KMS-11 (cell line): ENCODE data around the gene MACROH2A1.

ENCODE experiments used
- H2AFZ ChIP-seq: fragments of 200-600 bp; sonication (generic); 2 replicates; pipeline ENCODE4 v1.6.1; 2016; ENCODE audit warnings: antibody characterized with exemption, mixed run types, low read depth
- H3K27ac ChIP-seq: fragments of 200-600 bp; sonication (generic); 2 replicates; pipeline ENCODE4 v1.6.1; 2016; ENCODE audit warnings: mild to moderate bottlenecking, mixed run types
- H3K27me3 ChIP-seq: fragments of 200-600 bp; sonication (generic); 2 replicates; pipeline ENCODE4 v1.6.1; 2017; ENCODE audit warnings: mild to moderate bottlenecking, low read depth, mixed run types, moderate library complexity; ENCODE audit not compliant: insufficient read depth
- H3K36me3 ChIP-seq: fragments of 200-600 bp; sonication (generic); 2 replicates; pipeline ENCODE4 v1.6.1; 2017; ENCODE audit warnings: mild to moderate bottlenecking, mixed run types; ENCODE audit not compliant: insufficient read depth
- H3K4me1 ChIP-seq: fragments of 200-600 bp; sonication (generic); 2 replicates; pipeline ENCODE4 v1.6.1; 2016; ENCODE audit warnings: mild to moderate bottlenecking, low read depth, mixed run types; ENCODE audit not compliant: poor library complexity, severe bottlenecking
- H3K4me2 ChIP-seq: fragments of 200-600 bp; sonication (generic); 2 replicates; pipeline ENCODE4 v1.7.0; 2016; ENCODE audit warnings: mild to moderate bottlenecking, mixed run types
- H3K4me3 ChIP-seq: fragments of 200-600 bp; sonication (generic); IDR thresholded peaks from 2 replicates; pipeline ENCODE4 v1.6.1; 2017; ENCODE audit warnings: low read depth, low read length, mixed read lengths; ENCODE audit not compliant: insufficient read depth
- H3K79me2 ChIP-seq: fragments of 200-600 bp; sonication (generic); 2 replicates; pipeline ENCODE4 v1.6.1; 2016; ENCODE audit warnings: low read depth, mixed run types; ENCODE audit not compliant: insufficient read depth
- H3K9ac ChIP-seq: fragments of 200-600 bp; sonication (generic); 2 replicates; pipeline ENCODE4 v1.6.1; 2016; ENCODE audit warnings: mild to moderate bottlenecking, mixed run types
- H4K20me1 ChIP-seq: fragments of 200-600 bp; sonication (generic); 2 replicates; pipeline ENCODE4 v1.6.1; 2016; ENCODE audit warnings: mild to moderate bottlenecking, mixed run types; ENCODE audit not compliant: insufficient read depth
- TF ChIP-seq, protein P1 (sequence below): fragments of 200-600 bp; sonication (generic); conservative IDR thresholded peaks from 2 replicates; pipeline ENCODE4 v1.6.1; 2017; ENCODE audit warnings: low read depth, mild to moderate bottlenecking, antibody characterized with exemption, low read length, moderate library complexity, mixed read lengths

Gene MACROH2A1

DNA sequence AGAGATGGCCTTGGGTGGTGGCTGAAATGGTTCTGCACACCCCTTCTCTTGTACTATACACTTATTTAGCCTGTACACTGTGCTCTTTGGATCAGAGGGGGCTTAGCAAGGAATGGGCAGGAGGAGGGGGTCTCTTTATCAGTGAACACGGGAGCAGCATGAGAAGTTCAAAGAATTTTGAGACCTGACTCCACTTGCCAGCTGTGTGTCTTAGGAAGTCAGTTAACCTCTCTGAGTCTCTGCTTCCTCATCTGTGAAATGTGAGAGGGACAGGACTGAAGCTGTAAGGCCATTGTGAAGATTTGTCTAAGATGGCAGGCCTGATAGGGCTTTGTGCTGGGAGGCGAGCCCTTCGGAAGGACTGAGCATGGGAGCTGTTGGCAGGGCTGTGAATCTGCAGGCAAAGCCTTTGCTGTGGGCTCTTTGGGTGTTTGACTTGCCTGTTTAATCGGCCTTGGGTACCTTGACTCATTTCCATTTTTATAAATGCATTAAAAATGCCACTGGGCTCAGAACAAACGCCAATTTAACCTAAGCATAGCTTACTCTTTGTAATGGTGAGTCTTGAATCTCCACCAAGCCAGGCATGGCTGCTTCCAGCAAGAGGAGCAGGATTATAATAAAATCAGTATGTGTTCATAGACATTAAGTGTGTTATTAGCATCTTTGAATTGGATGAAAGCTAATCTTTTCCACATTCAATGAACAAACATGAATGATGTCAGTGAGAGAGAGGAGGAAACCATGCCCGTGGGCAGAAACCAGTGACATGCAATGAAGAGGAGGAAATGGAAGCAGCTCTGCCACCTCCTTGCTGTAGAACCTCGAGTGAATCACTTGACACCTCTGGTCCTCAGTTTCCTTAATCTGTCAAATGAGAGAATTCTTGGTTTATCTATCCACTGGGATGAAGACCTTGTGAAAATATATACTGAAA, 89.4 kb downstream of the MACROH2A1 start:
- Histone ChIP-seq H3K4me1 (peaks cover 18% of the 10 kb centered on the region), H3K79me2 (no peaks in the 10 kb centered on the region), H3K9ac (no peak overlapping the region), H3K36me3 (no peaks in the 10 kb centered on the region), H2AFZ (no peak overlapping the region), H3K4me2 (no peak overlapping the region), H3K27me3 (no peaks in the 10 kb centered on the region), H3K27ac (no peak overlapping the region), H3K4me3 (no peak overlapping the region), H4K20me1 (no peaks in the 10 kb centered on the region)
- TF ChIP-seq, protein P1, sequence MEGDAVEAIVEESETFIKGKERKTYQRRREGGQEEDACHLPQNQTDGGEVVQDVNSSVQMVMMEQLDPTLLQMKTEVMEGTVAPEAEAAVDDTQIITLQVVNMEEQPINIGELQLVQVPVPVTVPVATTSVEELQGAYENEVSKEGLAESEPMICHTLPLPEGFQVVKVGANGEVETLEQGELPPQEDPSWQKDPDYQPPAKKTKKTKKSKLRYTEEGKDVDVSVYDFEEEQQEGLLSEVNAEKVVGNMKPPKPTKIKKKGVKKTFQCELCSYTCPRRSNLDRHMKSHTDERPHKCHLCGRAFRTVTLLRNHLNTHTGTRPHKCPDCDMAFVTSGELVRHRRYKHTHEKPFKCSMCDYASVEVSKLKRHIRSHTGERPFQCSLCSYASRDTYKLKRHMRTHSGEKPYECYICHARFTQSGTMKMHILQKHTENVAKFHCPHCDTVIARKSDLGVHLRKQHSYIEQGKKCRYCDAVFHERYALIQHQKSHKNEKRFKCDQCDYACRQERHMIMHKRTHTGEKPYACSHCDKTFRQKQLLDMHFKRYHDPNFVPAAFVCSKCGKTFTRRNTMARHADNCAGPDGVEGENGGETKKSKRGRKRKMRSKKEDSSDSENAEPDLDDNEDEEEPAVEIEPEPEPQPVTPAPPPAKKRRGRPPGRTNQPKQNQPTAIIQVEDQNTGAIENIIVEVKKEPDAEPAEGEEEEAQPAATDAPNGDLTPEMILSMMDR: no peak

DNA sequence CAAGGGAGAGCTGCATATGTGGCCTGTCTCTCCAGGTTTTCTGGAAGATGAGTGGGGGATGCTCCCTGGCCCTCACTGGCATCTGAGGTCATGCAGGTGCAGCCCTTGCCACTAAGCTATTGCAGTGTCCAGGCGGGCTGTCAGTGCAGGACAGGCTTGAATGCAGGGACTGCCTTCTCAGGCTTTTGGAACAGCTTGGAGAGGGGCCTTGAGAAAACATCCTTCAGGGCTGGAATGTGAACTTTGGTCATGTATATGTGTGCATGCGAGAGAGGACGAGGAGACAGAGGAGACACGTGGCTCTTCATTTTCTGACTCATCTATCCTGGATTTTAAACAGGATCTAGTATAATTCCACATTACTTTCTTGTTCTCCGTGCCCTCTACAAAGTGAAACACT, 90.3 kb downstream of the MACROH2A1 start:
- TF ChIP-seq, protein P1: no peak
- H3K36me3 ChIP-seq: no peaks in the 10 kb centered on the region
- no peaks in the 10 kb centered on the region for H3K27me3 ChIP-seq
- H3K4me1 ChIP-seq: peaks cover 15% of the 10 kb centered on the region
- H4K20me1 ChIP-seq: no peaks in the 10 kb centered on the region
- H3K27ac ChIP-seq: no peak overlapping the region
- no peak overlapping the region for H3K4me3 ChIP-seq
- no peaks in the 10 kb centered on the region for H3K79me2 ChIP-seq
- no peak overlapping the region for H3K4me2 ChIP-seq
- H2AFZ ChIP-seq: no peak overlapping the region
- no peak overlapping the region for H3K9ac ChIP-seq

DNA sequence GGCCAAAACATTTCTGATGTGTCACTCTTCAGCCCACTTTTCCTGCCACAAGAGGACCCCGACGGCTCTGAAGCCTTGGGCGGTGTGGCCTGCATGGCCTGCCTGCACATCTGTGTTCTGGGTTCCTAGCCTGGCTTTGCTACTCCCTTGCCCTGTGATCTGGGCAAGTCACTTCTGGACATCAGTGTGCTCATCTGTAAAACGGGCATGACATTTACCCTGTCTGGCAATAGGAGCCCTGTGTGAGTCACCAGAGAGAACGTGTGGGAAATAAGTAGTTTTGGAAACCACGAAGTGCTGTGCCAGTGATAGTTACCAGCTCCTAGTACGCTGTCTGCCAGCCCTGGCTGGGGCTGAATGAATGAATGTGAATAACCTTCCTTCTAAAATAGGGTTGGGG, 90.8 kb downstream of the MACROH2A1 start:
- Histone ChIP-seq H3K4me3 (no peak overlapping the region), H3K27me3 (no peaks in the 10 kb centered on the region), H3K27ac (no peak overlapping the region), H3K4me2 (no peak overlapping the region), H4K20me1 (no peaks in the 10 kb centered on the region), H3K9ac (no peak overlapping the region), H3K79me2 (no peaks in the 10 kb centered on the region), H2AFZ (no peak overlapping the region), H3K36me3 (no peaks in the 10 kb centered on the region), H3K4me1 (peaks cover 9% of the 10 kb centered on the region)
- TF ChIP-seq, protein P1: no peak

DNA sequence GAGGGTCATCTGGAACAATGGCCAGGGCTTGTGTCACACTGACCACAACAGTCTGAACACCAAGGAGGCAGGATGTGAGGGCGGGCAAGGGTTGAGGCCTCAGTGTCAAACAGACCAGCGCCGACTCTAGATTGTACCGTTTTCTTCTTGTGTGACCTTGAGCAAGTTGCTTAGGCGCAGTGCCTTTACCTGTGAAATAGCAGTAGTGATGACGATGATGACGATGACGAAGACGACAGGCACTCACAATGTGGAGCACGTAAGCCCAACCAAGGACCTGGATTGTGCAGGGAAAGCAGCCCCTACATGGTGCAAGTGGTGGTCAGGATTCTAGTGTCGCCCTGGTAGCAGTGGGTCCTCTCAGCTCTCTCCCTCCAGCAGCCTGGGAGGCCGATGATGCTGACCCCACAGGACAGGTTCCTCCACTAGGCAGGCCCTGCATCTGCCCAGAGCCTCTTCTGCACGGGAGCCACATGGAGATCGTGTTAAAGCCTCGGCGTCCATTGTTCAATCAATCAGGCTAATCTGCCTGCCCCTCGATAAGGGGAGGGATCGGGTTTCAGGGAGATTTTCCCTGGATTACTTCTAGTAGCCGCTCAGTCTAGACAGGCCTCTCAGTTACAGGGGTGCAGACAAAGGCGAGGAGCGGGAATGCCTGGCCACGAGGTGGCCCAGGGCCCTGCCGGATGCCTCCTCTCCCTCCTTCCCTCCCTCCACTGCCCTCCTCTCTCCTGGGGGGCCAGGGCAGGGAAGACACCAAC, 91.7 kb downstream of the MACROH2A1 start:
- TF ChIP-seq, protein P1: no peak
- H3K4me3 ChIP-seq: no peak overlapping the region
- no peaks in the 10 kb centered on the region for H3K36me3 ChIP-seq
- H3K27me3 ChIP-seq: no peaks in the 10 kb centered on the region
- H3K9ac ChIP-seq: no peak overlapping the region
- no peak overlapping the region for H3K4me2 ChIP-seq
- no peaks in the 10 kb centered on the region for H3K79me2 ChIP-seq
- no peak overlapping the region for H3K27ac ChIP-seq
- H4K20me1 ChIP-seq: no peaks in the 10 kb centered on the region
- H3K4me1 ChIP-seq: peaks cover under 1% of the 10 kb centered on the region
- H2AFZ ChIP-seq: no peak overlapping the region
